DLD1 (cell line): Measurements from ENCODE around the gene NECTIN4.
"Not testable (repeated sequence)": the region's sequence is repeated elsewhere in the genome, so short reads cannot be mapped to it uniquely, and the experiment has no call there.

Experiments
- in situ Hi-C: cut with HindIII; loops from 2 replicates; pipeline ENCODE4 v1.10.0; 2017; ENCODE audit warnings: low sequenced_read_pairs

Gene NECTIN4

GRCh38 chr1:161089251-161089924 is at the start of gene NECTIN4:
TSS of gene NECTIN4 (minus strand) at chr1:161089558. CDS start at chr1:161089296, 262 bp downstream.
- in situ Hi-C loops, result no loop called here

GRCh38 chr1:161138431-161138830 is 49.1 kb upstream of the NECTIN4 start:
- in situ Hi-C loops, result no loop called here

GRCh38 chr1:161137881-161138280 is 48.5 kb upstream of the NECTIN4 start:
- in situ Hi-C loops, result no loop called here

- in situ Hi-C loops, result no loop called here
These were observed 43.9 kb upstream of the NECTIN4 start for GRCh38 chr1:161133220-161133740.

- in situ Hi-C loops, result no loop called here
These were observed 43.3 kb upstream of the NECTIN4 start, which contains the start of gene DEDD for GRCh38 chr1:161132410-161133219. TSS of gene DEDD (minus strand) at chr1:161132667. CDS start at chr1:161124462, 8,205 bp downstream.

GRCh38 chr1:161131523-161132409 is 42.4 kb upstream of the NECTIN4 start:
- in situ Hi-C loops, result no loop called here

- in situ Hi-C loops, result no loop called here
These were observed 40.9 kb upstream of the NECTIN4 start for GRCh38 chr1:161130266-161130665.

GRCh38 chr1:161128591-161129420 is 39.4 kb upstream of the NECTIN4 start:
- in situ Hi-C loops, result no loop called here

GRCh38 chr1:161127649-161128048 is 38.3 kb upstream of the NECTIN4 start:
- in situ Hi-C loops, result no loop called here

- in situ Hi-C loops, result no loop called here
These were observed 33.6 kb upstream of the NECTIN4 start for GRCh38 chr1:161122967-161123366.

GRCh38 chr1:161121834-161122233 is 32.5 kb upstream of the NECTIN4 start:
- in situ Hi-C loops, result no loop called here

- in situ Hi-C loops, result no loop called here
These were observed 31.8 kb upstream of the NECTIN4 start for GRCh38 chr1:161121042-161121650.

GRCh38 chr1:161119092-161119903 is 29.9 kb upstream of the NECTIN4 start:
- in situ Hi-C loops, result no loop called here

GRCh38 chr1:161117759-161118581 is 28.6 kb upstream of the NECTIN4 start, which contains the start of the genes NIT1 and PFDN2:
TSS of gene NIT1 (plus strand) at chr1:161118105. CDS start at chr1:161118177, 72 bp downstream.
TSS of gene PFDN2 (minus strand) at chr1:161118037. CDS start at chr1:161118026, 11 bp downstream.
- in situ Hi-C loops, result no loop called here

GRCh38 chr1:161115961-161116360 is 26.6 kb upstream of the NECTIN4 start:
- in situ Hi-C loops, result not testable (repeated sequence)

GRCh38 chr1:161115132-161115711 is 25.9 kb upstream of the NECTIN4 start:
- in situ Hi-C loops, result no loop called here

GRCh38 chr1:161114556-161114955 is 25.2 kb upstream of the NECTIN4 start:
- in situ Hi-C loops, result no loop called here
